ENCODE measurements around the gene ANAPC10. TPM values are rescaled to one million over a fixed set of nuclear protein-coding genes. Genes with fewer than 3 reads are reported as not detected.
"Not testable (repeated sequence)": the region's sequence is repeated elsewhere in the genome, so short reads cannot be mapped to it uniquely, and the experiment has no call there.

ANAPC10 gene
- total RNA-seq, 4 donors from 2014 or later, result 17.7 to 33.6 (median 24.9) TPM

DNA sequence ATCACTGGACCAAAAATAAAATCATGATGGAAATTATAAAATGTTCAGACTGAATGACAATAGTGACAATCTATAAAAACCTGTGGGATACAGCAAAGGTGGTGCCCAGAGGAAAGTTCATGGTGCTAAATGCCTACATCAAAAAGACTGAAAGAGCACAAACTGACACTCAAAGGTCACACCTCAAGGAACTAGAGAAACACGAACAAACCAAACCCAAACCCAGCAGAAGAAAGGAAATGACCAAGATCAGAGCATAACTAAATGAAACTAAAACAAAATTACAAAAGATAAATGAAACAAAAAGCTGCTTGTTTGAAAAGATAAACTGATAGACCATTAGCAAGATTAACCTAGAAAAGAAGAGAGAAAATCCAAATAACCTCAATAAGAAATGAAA lies 78.7 kb downstream of the ANAPC10 start:
- Histone ChIP-seq H3K4me1 (no peaks in the 10 kb centered on the region), H3K36me3 (no peaks in the 10 kb centered on the region), H3K4me3 (no peak overlapping the region), H3K9me3 (peaks cover 0 to 5% (median under 1%) of the 10 kb centered on the region in 3 donors), H3K27me3 (no peaks in the 10 kb centered on the region), H3K27ac (no peak overlapping the region)
- no peak for TF ChIP-seq CTCF (IDR thresholded peaks at IDR 0.05 in 4 of 5, conservative IDR thresholded peaks at IDR 0.05 in 1 of 5)
- no peak for TF ChIP-seq POLR2A (IDR thresholded peaks at IDR 0.05)
- DNase-seq (no peak), ATAC-seq (no peak)
- in situ Hi-C loops (cut with MboI; ENCODE audit: low sequenced_read_pairs in 4 of 4) (no loop called here), intact Hi-C loops (cut with DNase I; ENCODE audit: low total_unique reads) (no loop called here)

DNA sequence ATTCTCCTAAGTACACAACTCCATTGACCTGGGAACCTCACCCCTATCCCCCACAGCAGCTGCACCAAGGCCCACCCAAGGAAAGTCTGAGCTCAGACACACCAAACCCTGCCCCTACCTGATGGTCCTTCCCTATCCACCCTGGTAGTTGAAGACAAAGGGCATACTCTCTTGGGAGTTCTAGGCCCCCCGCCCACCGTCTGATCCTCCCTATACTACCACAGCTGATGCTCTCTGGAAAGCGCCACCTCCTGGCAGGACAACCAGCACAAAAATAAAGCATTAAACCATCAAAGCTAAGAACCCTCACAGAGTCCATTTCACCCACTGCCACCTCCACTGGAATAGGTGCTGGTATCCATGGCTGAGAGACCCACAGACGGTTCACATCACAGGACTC lies 83.6 kb downstream of the ANAPC10 start:
- in situ Hi-C loops (cut with MboI; ENCODE audit: low sequenced_read_pairs in 4 of 4) (no loop called here), intact Hi-C loops (cut with DNase I; ENCODE audit: low total_unique reads) (no loop called here)
- H3K9me3 ChIP-seq, result no peaks in the 10 kb centered on the region
- ATAC-seq (no peak), DNase-seq (no peak)
- H3K4me3 ChIP-seq, result no peak overlapping the region
- H3K36me3 ChIP-seq, result no peaks in the 10 kb centered on the region
- H3K27ac ChIP-seq, result no peak overlapping the region
- no peak for TF ChIP-seq POLR2A (IDR thresholded peaks at IDR 0.05)
- TF ChIP-seq CTCF (IDR thresholded peaks at IDR 0.05 in 4 of 5, conservative IDR thresholded peaks at IDR 0.05 in 1 of 5), result no peak
- H3K4me1 ChIP-seq, result peaks cover 0 to 10% of the 10 kb centered on the region in 2 donors
- no peaks in the 10 kb centered on the region for H3K27me3 ChIP-seq

DNA sequence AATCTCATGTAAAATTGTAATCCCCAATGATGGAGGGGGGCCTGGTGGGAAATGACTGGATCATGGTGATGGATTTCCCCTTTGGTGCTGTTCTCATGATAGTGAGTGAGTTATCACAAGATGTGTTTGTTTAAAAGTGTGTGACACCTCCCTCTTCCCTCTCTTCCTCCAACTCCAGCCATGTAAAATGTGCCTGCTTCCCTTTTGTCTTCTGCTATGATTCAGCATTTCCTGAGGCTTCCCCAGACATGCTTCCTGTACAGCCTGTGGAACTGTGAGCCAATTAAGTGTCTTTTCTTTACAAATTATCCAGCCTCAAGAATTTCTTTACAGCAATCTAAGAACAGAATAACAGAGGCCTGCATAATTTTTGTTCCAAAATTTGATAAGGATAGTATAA lies 85.2 kb downstream of the ANAPC10 start:
- intact Hi-C loops (cut with DNase I; ENCODE audit: low total_unique reads) (no loop called here), in situ Hi-C loops (cut with MboI; ENCODE audit: low sequenced_read_pairs in 4 of 4) (no loop called here)
- H3K9me3 ChIP-seq, result no peaks in the 10 kb centered on the region
- H3K4me1 ChIP-seq, result peaks cover 0 to 10% of the 10 kb centered on the region in 2 donors
- TF ChIP-seq POLR2A (IDR thresholded peaks at IDR 0.05), result no peak
- TF ChIP-seq CTCF (IDR thresholded peaks at IDR 0.05 in 4 of 5, conservative IDR thresholded peaks at IDR 0.05 in 1 of 5), result no peak
- no peak overlapping the region for H3K4me3 ChIP-seq
- ATAC-seq (peak in 1 of 2 donors; percentile 69), DNase-seq (no peak)
- H3K27ac ChIP-seq, result peak overlapping the region in 2 of 4 donors; percentile 7 to 40
- no peaks in the 10 kb centered on the region for H3K27me3 ChIP-seq
- no peaks in the 10 kb centered on the region for H3K36me3 ChIP-seq

DNA sequence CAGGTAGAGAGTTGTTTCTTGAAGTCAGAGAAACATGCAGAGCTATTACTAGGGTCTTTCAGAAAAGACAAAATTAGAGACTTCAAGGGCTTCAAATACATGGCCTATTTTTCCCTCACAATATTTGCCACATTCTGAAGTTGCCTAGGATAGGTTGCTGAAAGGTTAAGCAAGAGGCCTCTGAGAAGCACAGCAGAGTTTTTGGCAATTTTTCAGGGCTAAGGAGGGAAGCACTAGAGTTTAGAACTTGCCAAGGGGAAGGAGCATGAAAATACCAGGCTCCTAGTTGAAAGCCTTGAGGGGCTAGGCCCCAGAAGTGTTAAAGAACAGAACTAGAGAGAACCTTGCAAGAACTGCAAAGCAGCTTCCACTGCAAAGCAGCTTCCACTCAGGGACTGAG lies 86.4 kb downstream of the ANAPC10 start:
- Histone ChIP-seq H3K4me1 (peaks cover 0 to 10% of the 10 kb centered on the region in 2 donors), H3K27ac (no peak overlapping the region), H3K9me3 (no peaks in the 10 kb centered on the region), H3K36me3 (no peaks in the 10 kb centered on the region), H3K27me3 (no peaks in the 10 kb centered on the region), H3K4me3 (no peak overlapping the region)
- in situ Hi-C loops (cut with MboI; ENCODE audit: low sequenced_read_pairs in 4 of 4) (no loop called here), intact Hi-C loops (cut with DNase I; ENCODE audit: low total_unique reads) (no loop called here)
- DNase-seq (no peak), ATAC-seq (no peak)
- TF ChIP-seq POLR2A (IDR thresholded peaks at IDR 0.05) (no peak), CTCF (IDR thresholded peaks at IDR 0.05 in 4 of 5, conservative IDR thresholded peaks at IDR 0.05 in 1 of 5) (no peak)

DNA sequence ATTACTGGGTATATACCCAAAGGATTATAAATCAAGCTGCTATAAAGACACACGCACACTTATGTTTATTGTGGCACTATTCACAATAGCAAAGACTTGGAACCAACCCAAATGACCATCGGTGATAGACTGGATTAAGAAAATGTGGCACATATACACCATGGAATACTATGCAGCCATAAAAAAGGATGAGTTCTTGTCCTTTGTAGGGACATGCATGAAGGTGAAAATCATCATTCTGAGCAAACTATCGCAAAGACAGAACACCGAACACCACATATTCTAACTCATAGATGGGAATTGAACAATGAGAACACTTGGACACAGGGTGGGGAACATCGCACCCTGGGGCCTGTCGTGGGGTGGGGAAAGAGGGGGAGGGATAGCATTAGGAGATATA lies 87.7 kb downstream of the ANAPC10 start:
- DNase-seq; H3K4me3 ChIP-seq; H3K36me3 ChIP-seq; H3K27me3 ChIP-seq; H3K9me3 ChIP-seq; intact Hi-C loops (cut with DNase I; ENCODE audit: low total_unique reads); H3K27ac ChIP-seq; H3K4me1 ChIP-seq; in situ Hi-C loops (cut with MboI; ENCODE audit: low sequenced_read_pairs in 4 of 4); ATAC-seq: not testable (repeated sequence)
